NCI-H1694 (cell line): ENCODE data around the gene N4BP2L2.

ENCODE experiments used
- DNase-seq: peaks from one replicate; lab custom pipeline; 2025; lab: John Stamatoyannopoulos, UW

Gene N4BP2L2

DNA sequence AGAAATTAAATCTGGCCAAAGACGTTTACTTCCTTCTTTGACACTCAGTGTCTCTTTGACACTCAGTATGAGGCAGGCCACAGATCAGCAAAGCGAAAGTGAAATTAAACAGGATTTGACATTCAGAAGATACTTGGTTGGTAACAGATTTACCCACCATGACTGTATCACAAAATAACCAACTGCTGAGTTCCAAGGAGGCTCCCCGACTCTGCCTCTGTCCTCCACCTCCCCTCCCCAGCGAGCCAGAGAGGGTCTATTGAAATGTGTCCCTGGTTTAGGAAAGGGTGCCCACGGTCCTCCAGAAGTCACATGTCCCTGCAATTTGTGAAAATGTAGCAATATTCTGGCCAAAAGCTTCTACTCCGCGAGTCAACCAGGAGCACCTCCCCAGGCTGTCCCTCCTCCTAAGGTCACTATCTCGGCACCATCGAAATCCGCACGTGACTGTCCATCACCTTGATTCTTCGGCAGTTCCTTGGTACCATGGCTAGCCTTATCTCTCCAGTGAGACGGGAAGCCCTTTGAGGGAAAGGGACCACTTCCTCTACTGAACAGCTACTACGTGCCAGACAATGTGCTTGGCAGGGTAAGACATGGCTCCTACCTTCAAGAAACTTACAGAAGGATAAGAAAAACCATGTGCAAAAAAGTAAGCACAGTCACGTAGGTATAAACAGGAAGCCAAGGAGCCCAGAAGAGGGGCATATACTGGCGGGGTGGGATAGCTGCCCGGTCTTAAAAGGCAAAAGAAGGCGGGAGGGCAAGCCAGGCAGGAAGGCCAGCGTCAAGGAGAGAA lies 112.2 kb downstream of the N4BP2L2 start:
- no peak for DNase-seq

DNA sequence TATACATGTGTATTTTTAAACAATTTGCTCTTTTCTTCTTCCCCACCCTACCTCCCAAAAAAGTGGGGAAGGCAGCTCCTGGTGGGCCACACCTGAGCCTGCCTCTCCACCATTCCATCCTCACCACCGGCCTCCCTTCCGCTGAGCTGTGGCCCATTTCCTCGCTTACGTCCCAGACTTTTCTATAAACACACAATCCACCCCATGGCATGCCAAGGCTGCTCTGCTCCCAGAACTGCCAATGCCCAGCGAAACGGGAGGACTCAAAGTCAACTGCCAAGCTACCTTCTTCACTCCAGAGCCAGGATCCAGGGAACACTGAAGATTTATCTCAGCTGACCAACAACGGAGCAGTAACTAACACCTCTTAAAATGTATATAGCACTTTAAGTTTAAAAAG lies 113.4 kb downstream of the N4BP2L2 start:
- DNase-seq = no peak

DNA sequence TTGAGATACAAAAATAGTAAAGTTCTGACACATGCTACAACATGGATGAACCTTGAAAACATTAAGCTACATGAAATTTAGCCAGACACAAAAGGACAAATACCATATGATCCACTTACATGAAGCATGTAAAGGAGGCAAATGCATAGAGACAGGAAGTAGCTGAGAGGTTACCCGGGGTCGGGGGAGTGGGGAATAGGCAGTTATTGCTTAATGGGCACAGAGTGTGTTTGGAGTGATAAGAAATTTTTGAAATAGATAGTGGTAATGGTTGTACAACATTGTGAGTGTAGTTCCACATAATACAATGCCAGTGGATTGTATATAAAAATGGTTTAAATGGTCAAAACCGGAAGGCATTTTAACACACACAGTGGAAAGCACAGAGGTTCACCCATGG lies 115.0 kb downstream of the N4BP2L2 start:
- no peak for DNase-seq

DNA sequence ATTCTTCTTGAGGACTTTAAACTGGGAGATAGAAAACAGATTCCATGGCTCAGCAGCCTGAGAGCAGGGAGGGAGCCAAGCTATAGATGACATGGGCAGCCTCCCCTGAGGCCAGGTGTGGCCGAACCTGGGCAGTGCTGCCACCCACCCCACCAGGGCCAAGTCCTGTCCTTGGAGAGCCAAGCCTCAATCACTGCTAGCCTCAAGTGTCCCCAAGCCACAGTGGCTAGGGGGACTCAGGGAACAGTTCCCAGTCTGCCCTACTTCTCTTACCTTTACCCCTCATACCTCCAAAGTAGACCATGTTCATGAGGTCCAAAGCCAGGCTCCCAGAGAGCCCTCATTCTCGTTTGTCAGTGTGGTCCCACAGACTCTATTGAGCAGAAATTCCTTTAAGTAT lies 118.7 kb downstream of the N4BP2L2 start:
- no peak for DNase-seq

DNA sequence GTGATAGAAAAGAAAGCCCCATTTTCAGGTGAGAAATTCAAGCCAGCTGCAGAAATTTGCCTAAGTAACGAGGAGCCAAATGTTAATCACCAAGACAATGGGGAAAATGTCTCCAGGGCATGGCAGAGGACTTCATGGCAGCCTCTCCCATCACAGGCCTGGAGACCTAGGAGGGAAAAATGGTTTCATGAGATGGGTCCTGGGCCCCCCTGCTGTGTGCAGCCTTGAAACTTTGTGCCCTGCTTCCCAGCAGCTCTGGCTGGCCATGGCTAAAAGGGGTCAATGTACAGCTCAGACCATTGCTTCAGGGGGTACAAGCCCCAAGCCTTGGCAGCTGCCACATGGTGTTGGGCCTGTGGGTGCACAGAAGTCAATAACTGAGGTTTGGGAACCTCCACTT lies 120.6 kb downstream of the N4BP2L2 start:
- no peak for DNase-seq

DNA sequence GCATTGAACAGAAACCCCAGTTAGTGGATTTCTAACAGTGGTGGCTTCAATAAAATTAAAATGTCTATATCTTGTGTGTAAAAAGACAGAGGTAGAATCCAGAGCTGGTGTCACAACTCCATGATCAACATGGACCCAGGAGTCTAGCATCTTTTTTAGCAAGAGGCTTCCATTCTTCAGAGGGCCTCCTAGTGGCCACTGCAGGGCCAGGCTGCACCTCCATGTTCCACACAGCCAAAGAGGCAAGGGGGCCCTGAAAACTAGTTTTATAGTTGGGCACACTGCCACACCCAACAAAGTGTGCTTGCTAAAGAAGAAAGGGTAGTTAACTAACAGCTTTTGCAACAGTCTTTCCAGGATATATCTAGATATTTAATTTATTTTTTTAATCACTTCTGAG lies 123.6 kb downstream of the N4BP2L2 start:
- DNase-seq = no peak

DNA sequence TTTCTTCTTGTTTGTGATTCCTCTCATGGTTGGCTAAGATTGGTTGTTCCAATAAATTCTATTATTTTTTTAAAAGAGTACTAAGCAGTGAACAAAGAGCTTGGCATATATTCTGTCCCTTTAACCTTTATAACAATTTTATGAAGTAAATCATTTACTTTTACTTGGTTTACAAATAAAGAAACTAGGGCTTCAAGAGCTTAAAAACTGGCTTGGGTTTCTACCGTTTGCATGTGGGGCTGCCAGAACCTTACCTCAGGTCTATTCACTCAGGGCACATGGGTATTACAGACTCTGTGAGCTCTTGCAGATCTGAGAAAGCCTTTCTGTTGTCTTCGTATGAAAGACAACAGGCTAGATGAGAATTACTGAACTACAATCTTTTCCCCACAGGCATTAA lies 124.0 kb downstream of the N4BP2L2 start:
- DNase-seq = no peak

DNA sequence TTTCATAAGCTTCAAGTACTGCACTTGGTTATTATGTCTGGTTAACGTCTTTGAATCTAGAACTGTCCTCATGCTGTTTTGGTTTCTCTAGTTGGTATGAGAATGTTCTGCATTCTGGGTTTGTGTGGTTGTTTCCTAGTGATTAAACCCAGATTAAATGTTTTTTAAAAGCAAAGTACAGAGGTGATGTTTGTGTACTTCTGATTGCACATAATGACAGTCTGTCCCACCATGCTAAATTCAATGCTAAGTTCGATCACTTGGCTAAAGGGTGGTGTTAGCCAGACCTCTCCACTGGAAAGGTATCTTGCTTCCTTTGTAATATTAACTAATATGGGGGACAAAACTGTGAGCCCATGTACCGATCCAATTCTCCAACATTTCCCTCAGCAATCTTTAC lies 125.3 kb downstream of the N4BP2L2 start:
- no peak for DNase-seq

DNA sequence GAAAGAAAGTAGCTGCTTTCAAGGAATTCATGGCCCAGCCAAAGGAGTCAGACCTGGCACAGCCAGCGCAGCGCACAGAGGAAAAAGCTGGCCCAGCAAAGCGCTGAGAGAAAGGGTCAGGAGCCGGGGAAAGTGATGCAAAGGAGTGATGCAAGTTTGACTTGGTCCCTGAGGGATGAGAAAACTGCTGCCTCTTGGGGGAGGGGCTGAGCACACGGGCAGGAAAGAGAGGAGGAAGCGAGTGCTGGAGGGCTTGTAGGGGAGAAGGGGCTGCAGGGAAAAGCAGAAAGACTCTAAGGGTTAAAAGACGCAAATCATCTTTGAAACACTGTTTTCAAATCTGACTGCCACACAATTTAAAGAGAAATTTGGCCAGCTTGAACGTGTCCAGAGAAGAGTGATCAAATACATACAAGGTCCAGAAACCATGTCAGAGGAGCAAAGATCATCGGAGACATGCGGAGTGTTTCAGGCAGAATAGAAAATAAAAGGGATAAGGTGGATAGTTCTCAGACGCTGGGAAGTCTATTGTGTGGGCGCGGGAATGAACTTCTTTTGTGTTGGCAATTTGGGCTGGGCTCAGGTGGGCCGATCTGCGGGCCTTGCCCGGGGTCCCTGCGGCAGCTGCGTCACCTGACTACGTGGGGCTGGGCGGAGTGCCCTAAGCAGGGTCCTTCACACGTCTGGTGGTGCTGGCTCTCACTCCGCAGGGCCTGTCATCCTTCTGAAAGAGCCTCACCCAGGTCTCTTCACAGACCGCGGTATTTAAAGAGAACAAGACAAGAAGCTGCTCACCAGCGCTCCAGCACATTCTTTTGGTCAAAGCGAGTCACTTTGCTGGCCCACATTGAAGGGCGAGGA lies 128.8 kb downstream of the N4BP2L2 start:
- DNase-seq = no peak

DNA sequence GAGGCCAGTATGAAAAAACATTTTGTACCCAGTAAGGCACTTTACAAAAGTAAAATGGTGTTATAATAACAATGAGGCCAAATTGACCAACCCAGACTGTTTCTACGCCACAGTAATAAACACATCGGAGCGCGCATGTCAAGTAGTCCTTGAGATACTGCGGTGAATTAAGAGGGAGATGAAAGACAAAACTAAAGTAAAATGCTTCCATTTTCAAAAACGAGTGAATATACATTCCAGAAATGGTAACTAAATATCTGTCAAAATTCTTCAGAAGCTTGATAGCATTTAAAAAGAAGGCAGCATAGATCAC lies 129.6 kb downstream of the N4BP2L2 start:
- no peak for DNase-seq

DNA sequence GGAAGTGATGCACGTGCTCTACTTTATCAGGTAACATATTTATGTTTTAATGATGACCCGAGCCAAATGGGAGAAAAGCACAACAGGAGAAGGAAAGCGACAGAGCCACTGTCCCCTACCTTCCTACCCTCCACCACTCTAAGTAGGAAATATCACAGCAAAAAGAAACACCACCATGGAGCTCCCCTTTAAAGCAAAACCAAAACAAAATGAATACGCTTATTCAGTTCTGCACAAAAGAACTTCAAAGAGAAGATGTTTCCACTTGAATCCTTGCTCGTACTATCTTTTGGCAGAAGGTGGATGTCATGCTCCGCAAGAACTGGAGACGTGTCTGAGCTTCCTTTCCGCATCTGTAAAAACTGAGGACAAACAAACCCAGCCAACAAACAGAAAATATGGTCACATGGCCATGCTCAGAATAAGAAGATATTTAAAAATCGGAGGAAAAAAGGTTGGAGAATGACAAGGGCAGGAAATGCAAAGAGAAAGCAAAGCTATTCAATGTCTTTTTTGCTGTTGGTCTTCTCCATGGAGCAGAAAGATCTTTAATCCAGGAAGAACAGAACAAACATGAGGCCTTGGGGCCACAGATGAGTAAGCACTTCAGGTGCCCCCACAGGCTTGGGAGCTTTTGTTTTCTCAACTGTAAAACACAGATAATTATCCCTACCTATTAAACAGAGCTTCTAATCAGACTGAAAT lies 130.1 kb downstream of the N4BP2L2 start:
- DNase-seq = no peak

DNA sequence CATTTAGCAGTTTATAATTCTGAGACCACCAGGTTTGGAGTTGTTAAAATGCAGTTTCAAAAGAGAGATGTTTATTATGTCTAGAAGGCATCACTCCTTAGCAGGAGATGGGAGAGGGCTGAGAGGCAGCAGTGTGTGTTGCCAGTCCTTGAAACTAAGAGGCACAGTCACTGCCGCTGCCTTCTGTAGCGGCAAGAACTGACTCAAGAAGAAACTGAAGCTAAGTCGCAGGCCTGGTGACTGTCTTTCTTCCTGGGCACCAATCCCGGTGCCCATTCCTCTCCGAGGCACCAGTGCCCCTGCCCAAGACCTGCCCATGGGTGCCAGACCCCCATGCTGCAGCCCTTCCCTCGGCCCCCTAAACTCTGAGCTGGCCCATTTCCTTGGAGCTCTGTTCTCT lies 130.7 kb downstream of the N4BP2L2 start:
- no peak for DNase-seq

DNA sequence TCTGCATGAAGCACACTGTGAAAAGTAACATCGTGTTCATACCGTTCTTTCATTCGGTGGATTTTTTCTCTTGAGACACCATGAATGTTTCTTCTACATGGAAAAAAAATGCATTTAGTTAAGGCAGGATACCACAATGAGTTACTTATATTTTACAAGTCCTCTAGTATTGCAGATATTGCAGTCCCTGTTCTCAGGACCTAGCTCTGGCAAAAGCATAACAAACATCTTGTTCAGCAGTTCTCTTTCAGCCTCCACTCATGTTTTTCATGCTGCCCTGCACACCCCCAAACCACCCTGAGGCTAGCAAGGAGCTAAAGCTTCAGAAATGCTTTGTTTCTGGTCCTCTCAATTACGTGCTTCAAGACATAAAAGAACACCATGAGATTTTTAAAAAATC lies 135.5 kb downstream of the N4BP2L2 start:
- DNase-seq = no peak

DNA sequence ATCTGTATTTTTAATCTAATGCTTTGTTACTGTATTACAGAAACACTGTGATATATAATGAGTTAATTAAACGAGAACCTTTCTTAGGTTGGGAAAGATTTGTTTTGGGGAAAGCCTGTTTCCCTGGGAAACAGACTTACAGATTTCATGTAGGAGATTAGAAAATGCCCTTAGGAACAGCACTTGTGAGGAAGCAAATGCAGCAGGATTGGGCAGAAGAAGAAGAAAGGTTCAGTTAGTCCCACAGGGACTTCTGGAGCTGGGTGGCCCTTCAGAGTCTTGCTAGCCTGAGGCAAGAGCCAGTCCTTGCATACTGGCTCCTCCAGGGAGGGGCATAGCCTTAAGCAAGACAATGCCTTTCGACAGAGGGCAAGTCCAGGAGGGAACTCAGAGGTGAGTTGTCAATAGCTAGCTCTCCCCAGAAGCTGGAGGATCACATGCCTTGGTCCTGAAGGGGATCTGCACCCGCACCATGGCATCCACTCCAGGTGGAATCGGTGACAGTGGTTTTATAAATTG lies 147.4 kb downstream of the N4BP2L2 start:
- no peak for DNase-seq

DNA sequence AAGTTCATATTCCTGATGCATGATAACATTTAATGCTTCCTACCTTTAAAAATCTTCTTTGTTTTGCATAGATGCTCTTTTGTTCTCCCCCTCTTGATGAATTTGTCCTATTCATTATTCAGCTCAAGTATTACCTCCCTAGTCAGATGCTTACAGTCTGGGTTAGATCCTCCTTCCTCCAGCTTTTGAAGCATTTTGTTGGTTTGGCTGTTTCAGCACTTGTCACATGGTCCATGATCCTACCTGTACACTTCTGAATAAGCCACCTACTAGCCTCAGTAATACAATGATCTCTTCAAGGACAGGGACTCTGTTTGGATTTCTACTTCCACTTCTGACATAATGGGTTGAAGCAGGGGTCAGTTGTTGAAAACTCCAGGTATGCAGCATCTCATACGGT lies 148.1 kb downstream of the N4BP2L2 start:
- no peak for DNase-seq

DNA sequence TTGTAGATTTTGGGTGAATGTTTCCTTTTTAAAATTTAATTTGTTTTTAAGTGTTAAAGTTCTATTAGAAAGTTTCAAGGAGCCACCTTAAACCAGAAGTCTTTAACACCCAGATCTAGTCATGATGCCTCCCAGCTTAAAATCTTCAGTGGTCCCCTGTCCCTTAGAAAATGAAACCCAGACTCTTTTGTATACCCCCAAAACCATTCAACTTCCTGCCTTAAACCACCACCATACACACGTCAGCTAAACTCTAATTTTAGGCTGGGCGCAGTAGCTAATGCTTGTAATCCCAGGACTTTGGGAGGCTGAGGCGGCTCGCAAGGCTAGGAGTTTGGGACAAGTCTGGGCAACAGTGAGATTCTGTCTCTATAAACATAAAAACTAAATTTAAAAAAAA lies 148.5 kb downstream of the N4BP2L2 start:
- no peak for DNase-seq

DNA sequence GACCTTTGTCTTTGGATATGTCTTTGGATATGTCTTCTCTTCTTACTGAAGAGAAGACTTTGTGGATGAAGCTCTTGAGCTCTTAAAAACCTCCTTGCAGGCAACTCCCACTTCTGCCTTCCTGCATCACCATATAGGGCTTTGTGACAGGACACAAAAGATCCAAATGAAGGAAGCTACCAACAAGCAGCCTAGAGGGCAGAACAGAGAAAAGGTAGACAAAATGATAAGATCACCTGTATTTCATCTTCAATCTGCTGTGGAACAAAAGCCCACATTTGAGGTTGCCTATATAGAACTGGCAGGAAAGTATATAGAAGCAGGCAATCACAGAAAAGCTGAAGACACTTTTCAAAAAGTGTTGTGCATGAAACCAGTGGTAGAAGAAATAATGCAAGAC lies 153.2 kb downstream of the N4BP2L2 start:
- no peak for DNase-seq

DNA sequence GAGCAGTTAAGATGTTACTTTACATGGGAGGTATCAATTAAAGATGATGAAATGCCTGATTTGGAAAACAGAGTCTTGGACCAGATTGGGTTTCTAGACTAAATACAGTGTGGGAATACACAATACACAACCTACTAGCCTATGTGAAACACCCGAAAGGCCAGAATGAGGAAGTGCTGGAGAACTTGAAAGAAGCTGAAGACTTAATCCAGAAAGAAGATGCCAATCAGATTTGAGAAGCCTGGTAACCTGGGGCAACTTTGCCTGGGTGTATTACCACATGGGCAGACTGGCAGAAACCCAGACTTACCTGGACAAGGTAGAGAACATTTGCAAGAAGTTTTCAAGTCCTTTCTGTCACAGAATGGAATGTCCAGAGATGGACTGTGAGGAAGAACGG lies 153.9 kb downstream of the N4BP2L2 start:
- no peak for DNase-seq

DNA sequence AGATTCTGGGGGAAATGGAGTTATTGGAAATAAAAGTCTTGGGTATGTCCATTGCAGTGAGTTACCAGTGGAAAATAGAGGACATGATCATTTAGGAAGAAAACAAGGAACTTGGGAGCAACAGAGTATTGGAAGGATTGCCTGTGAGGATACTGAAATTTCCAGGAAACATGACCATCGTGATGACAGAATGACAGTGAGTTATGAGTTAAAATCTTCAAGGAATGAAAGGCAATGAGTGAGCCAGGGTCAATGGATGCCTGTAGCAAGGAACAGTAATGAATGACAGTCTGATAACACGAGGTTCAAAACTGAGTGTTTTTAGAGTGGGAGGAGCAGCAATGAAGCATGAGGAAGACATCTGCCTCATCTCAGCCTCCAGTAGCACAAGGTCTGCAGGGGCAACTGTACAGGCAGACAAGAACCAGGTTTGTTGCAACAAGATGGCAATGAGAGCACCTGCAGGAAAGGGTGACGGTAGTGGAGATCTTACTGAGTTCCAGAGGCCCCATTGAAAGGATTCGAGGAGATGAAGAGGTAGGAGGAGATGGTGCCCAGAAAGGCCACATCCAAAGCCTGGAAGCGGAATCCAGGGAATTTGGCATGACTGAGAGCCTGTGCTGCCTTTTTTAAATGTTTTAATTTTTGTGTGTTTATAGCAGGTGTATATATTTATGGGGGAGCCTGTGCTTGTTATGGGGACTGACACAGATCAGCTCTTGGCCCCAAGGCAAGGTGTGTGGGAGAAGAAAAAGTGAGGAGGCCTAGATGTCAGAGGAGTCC lies 154.6 kb downstream of the N4BP2L2 start:
- DNase-seq = no peak
